Fibroblast of lung (primary cell): ENCODE data around the gene TBL1X. TPM values are rescaled to one million over a fixed set of nuclear protein-coding genes. Genes with fewer than 3 reads are reported as not detected.

ENCODE experiments used
- DNase-seq, 2 donors: peaks; one replicate each; pipeline versions ENCODE4 v3.0.0 to v3.0.0-alpha.2; 2010; ENCODE audit warnings: low read depth in 2 of 2
- H2AFZ ChIP-seq: 2 replicates; pipeline ENCODE4 v1.5.1; 2012; ENCODE audit warnings: low read length, control low read depth, inconsistent platforms
- H3K27ac ChIP-seq: 2 replicates; pipeline ENCODE4 v1.5.1; 2011; ENCODE audit warnings: low read length, control low read depth; ENCODE audit not compliant: insufficient read depth
- H3K27me3 ChIP-seq: 2 replicates; pipeline ENCODE4 v1.5.1; 2011; ENCODE audit warnings: mild to moderate bottlenecking, low read length; ENCODE audit not compliant: control insufficient read depth, insufficient read depth
- H3K36me3 ChIP-seq: 2 replicates; pipeline ENCODE4 v1.5.1; 2011; ENCODE audit warnings: low read length; ENCODE audit not compliant: control insufficient read depth, insufficient read depth
- H3K4me1 ChIP-seq: 2 replicates; pipeline ENCODE4 v1.5.1; 2011; ENCODE audit warnings: low read length; ENCODE audit not compliant: control insufficient read depth, insufficient read depth; ENCODE audit errors: extremely low read depth
- H3K4me2 ChIP-seq: 2 replicates; pipeline ENCODE4 v1.5.1; 2011; ENCODE audit warnings: low read length, control low read depth; ENCODE audit not compliant: insufficient read depth; ENCODE audit errors: extremely low read depth
- H3K4me3 ChIP-seq, 4 experiments: fragments of 200-600 bp in 1 of 4; sonication (generic) in 1 of 4; replicated peaks in 1 of 4; 2 replicates each; pipeline ENCODE4 v1.5.1; 2011 to 2016; ENCODE audit warnings: low read length in 4 of 4, low read depth in 3 of 4, mild to moderate bottlenecking in 3 of 4, control low read depth in 2 of 4, inconsistent platforms in 1 of 4, mixed read lengths in 1 of 4; ENCODE audit not compliant: insufficient read depth in 1 of 4; ENCODE audit errors: control extremely low read depth in 1 of 4
- H3K79me2 ChIP-seq: 2 replicates; pipeline ENCODE4 v1.5.1; 2012; ENCODE audit warnings: mild to moderate bottlenecking, low read length, inconsistent platforms; ENCODE audit not compliant: control insufficient read depth, insufficient read depth
- H3K9ac ChIP-seq: 2 replicates; pipeline ENCODE4 v1.5.1; 2011; ENCODE audit warnings: mild to moderate bottlenecking, low read length, control low read depth; ENCODE audit not compliant: insufficient read depth
- H3K9me3 ChIP-seq: 2 replicates; pipeline ENCODE4 v1.5.1; 2012; ENCODE audit warnings: low read depth, low read length; ENCODE audit not compliant: control insufficient read depth, insufficient read depth
- H4K20me1 ChIP-seq: 2 replicates; pipeline ENCODE4 v1.5.1; 2011; ENCODE audit warnings: low read length; ENCODE audit not compliant: control insufficient read depth, insufficient read depth; ENCODE audit errors: extremely low read depth
- EZH2 ChIP-seq: IDR thresholded peaks from 2 replicates; pipeline ENCODE4 v1.5.1; 2012; ENCODE audit warnings: low read length, control low read depth, mild to moderate bottlenecking; ENCODE audit errors: missing control alignments
- polyA plus RNA-seq, 2 donors: library from polyadenylated mRNA; depleted of rRNA in 1 of 2; stranded (reverse) in 1 of 2; unstranded in 1 of 2; fragments of >200 nt; gene quantifications; 2 replicates each; pipeline ENCODE4 v1.2.1, GENCODE V29; 2011 to 2012; ENCODE audit warnings: missing spikeins in 1 of 2
- total RNA-seq: library from RNA; depleted of rRNA; stranded (reverse); fragments of >200 nt; gene quantifications from 2 replicates; pipeline ENCODE4 v1.2.1, GENCODE V29; 2014
- TF ChIP-seq, protein P1 (sequence below), 2 donors: IDR thresholded peaks in 1 of 2; conservative IDR thresholded peaks in 1 of 2; 1 replicate in 1 of 2; 2 replicates in 1 of 2; pipeline ENCODE4 v1.5.1; 2011 to 2012; ENCODE audit warnings: low read length in 2 of 2, control low read depth in 1 of 2, inconsistent platforms in 1 of 2, low read depth in 1 of 2, mild to moderate bottlenecking in 1 of 2

The TBL1X gene
- total and polyA plus RNA-seq, 2 donors (not counting 1 experiment from before 2014, with no cell fraction given) = 25.8 to 29.4 TPM

DNA sequence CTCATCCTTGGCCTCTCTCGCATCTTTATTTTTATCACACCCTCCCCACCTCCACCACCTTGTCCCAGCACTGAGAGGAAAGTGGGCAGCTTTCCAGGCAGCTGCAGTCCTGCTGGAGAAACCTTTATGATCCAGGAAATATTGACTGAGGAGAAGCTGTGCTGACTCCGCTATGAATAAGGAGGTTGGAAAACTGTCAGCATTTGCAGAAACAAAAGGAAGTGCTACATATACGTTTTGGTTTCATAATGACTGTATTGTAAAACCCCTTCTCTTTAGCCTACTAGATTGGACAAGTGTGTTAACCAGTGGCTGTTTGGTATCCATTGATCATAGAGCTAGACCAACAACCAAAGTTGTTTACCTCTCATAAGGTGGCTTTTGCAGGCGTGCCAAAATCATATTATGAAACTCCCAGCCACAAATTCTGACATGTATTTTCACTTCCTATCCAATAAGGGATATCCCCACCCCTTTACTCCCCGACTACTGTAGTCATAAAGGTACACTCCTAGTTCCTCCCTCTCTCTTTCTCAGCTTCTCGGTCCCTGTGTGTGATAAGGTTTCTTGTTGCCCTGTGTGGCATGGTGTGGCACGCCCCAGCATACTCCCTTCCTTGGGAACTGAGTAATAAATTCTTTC is 212.4 kb downstream of the TBL1X start:
- Histone ChIP-seq H3K27ac (no peak overlapping the region), H3K36me3 (no peaks in the 10 kb centered on the region), H2AFZ (no peak overlapping the region), H3K4me3 (no peak overlapping the region), H3K4me1 (no peaks in the 10 kb centered on the region), H3K9ac (no peak overlapping the region), H3K79me2 (no peaks in the 10 kb centered on the region), H3K27me3 (no peaks in the 10 kb centered on the region), H4K20me1 (no peaks in the 10 kb centered on the region), H3K4me2 (no peak overlapping the region), H3K9me3 (no peaks in the 10 kb centered on the region)
- no peak for TF ChIP-seq EZH2
- TF ChIP-seq, protein P1, sequence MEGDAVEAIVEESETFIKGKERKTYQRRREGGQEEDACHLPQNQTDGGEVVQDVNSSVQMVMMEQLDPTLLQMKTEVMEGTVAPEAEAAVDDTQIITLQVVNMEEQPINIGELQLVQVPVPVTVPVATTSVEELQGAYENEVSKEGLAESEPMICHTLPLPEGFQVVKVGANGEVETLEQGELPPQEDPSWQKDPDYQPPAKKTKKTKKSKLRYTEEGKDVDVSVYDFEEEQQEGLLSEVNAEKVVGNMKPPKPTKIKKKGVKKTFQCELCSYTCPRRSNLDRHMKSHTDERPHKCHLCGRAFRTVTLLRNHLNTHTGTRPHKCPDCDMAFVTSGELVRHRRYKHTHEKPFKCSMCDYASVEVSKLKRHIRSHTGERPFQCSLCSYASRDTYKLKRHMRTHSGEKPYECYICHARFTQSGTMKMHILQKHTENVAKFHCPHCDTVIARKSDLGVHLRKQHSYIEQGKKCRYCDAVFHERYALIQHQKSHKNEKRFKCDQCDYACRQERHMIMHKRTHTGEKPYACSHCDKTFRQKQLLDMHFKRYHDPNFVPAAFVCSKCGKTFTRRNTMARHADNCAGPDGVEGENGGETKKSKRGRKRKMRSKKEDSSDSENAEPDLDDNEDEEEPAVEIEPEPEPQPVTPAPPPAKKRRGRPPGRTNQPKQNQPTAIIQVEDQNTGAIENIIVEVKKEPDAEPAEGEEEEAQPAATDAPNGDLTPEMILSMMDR (conservative IDR thresholded peaks at IDR 0.05 in 1 of 2, IDR thresholded peaks at IDR 0.05 in 1 of 2; ENCODE audit: low read depth in 1 of 2, low read length in 2 of 2) = no peak
- peak; percentile 32 to 60 for DNase-seq

DNA sequence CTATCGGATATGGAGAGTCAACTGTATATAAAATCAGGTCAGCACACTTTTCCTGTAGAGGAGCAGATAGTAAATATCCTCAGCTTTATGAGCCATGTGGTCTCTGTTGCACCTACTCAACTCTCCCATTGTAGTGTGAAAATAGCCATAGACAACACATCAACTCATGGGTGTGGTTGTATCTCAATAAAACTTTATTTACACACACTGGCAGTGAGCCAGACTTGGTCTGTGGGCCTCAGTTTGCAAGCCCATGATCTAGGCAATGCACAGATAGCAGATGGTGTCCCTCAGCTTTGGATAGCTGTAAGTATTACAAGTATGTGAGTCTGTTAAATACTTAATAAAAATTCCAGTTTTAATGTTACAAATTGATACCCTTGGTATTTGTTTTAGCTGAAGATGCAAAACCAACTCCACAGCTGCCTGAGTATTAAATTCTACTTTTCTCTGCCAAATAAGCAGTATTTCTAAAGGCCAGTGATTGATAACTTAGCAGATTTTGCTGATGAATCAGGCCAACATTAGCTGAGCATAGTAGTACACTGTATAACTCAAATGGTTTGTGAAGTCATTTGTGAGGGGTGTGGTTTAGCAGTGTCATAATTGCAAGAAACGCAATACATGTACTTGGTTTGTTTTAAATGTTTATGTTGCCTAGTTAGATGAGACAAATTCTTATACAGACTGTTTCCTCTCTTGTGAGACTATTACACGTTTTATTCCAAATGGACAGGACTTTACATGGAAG is 213.5 kb downstream of the TBL1X start:
- Histone ChIP-seq H3K9ac (no peak overlapping the region), H3K27me3 (no peaks in the 10 kb centered on the region), H3K4me3 (no peak overlapping the region), H3K79me2 (no peaks in the 10 kb centered on the region), H3K9me3 (no peaks in the 10 kb centered on the region), H3K4me2 (no peak overlapping the region), H3K4me1 (no peaks in the 10 kb centered on the region), H2AFZ (no peak overlapping the region), H3K27ac (no peak overlapping the region), H4K20me1 (no peaks in the 10 kb centered on the region), H3K36me3 (no peaks in the 10 kb centered on the region)
- TF ChIP-seq EZH2 = no peak
- TF ChIP-seq, protein P1 (conservative IDR thresholded peaks at IDR 0.05 in 1 of 2, IDR thresholded peaks at IDR 0.05 in 1 of 2; ENCODE audit: low read depth in 1 of 2, low read length in 2 of 2) = no peak
- DNase-seq = peak in 1 of 2 donors; percentile 81

DNA sequence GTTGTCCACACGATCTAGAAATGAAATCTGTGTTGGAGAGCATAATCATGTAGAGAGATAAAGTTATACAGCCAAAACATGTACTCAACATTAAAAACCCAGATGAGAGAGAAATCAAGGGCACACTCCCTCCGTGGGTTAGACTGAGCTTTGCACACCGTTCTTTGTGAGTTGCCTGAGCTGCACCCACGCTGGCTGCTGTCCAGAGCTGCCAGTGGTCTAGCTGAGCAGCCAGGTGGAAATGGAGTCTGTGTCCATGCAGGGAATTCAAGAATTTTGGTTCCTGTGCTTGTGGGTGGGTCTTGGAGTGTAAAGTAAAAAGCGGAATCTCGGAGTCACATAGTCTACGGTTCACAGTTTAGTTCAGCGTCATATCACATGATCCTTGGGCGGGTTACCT is 216.2 kb downstream of the TBL1X start:
- TF ChIP-seq EZH2 = no peak
- TF ChIP-seq, protein P1 (conservative IDR thresholded peaks at IDR 0.05 in 1 of 2, IDR thresholded peaks at IDR 0.05 in 1 of 2; ENCODE audit: low read depth in 1 of 2, low read length in 2 of 2) = no peak
- H3K9ac ChIP-seq = no peak overlapping the region
- DNase-seq = no peak

More for the DNA sequence above, 216.2 kb downstream of the TBL1X start:
- Histone ChIP-seq H3K27me3 (no peaks in the 10 kb centered on the region), H4K20me1 (no peaks in the 10 kb centered on the region), H3K36me3 (no peaks in the 10 kb centered on the region), H3K9me3 (no peaks in the 10 kb centered on the region), H2AFZ (no peak overlapping the region), H3K4me3 (no peak overlapping the region), H3K4me1 (no peaks in the 10 kb centered on the region), H3K4me2 (no peak overlapping the region), H3K79me2 (no peaks in the 10 kb centered on the region), H3K27ac (no peak overlapping the region)
